Stimulated activated CD8-positive, alpha-beta memory T cell treated with anti-CD3 and anti-CD28 coated beads, Interleukin-15, amount 100 ng/mL, for 1 hour (primary cell): ENCODE results near the gene KLF4.

Experiments used
- DNase-seq: peaks from one replicate; pipeline ENCODE4 v3.0.0-alpha.2; 2020; ENCODE audit warnings: low read depth

The KLF4 gene

DNA sequence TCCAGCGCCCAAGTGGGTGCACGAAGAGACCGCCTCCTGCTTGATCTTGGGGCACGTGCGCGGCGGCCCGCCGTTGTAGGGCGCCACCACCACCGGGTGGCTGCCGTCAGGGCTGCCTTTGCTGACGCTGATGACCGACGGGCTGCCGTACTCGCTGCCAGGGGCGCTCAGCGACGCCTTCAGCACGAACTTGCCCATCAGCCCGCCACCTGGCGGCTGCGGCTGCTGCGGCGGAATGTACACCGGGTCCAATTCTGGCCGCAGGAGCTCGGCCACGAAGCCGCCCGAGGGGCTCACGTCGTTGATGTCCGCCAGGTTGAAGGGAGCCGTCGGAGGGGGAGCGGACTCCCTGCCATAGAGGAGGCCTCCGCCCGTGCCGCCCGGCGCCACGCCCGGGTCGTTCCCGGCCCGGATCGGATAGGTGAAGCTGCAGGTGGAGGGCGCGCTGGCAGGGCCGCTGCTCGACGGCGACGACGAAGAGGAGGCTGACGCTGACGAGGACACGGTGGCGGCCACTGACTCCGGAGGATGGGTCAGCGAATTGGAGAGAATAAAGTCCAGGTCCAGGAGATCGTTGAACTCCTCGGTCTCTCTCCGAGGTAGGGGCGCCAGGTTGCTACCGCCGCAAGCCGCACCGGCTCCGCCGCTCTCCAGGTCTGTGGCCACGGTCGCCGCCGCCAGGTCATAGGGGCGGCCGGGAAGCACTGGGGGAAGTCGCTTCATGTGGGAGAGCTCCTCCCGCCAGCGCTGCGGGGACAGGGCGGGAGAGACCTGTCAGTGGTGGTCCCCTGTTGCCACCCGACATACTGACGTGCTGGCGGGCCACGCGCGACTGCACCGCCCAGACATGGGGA lies 1.8 kb downstream of the KLF4 start:
- no peak for DNase-seq

DNA sequence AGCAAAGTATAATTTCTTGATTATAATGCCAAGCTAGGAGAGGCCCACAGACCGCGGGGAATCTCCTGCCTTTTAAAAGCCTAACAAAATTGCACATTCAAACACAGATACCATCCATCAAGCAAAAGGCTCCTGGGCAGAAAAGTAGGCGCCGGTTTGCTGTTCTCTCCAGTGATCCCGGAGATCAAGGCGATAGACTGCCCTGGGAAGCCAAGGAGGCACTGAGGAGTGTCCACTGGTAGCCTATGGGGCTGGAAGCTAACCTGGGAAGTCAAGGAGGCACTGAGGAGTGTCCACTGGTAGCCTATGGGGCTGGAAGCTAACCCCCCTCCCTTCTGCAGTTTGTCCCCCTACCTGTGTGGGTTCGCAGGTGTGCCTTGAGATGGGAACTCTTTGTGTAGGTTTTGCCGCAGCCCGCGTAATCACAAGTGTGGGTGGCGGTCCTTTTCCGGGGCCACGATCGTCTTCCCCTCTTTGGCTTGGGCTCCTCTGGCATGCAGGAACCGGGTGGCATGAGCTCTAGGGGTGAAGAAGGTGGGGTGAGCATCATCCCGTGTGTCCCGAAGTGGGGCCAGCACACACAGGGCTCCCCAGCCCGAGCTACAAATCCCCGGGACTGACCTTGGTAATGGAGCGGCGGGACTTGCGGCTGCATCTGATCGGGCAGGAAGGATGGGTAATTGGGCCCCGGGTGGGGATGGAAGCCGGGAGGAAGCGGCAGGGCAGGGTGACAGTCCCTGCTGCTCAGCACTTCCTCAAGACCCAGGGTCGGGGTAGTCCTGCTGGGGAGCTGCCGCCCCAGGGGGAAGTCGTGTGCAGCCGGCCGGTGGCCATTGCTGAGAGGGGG lies 2.7 kb downstream of the KLF4 start:
- DNase-seq: no peak

DNA sequence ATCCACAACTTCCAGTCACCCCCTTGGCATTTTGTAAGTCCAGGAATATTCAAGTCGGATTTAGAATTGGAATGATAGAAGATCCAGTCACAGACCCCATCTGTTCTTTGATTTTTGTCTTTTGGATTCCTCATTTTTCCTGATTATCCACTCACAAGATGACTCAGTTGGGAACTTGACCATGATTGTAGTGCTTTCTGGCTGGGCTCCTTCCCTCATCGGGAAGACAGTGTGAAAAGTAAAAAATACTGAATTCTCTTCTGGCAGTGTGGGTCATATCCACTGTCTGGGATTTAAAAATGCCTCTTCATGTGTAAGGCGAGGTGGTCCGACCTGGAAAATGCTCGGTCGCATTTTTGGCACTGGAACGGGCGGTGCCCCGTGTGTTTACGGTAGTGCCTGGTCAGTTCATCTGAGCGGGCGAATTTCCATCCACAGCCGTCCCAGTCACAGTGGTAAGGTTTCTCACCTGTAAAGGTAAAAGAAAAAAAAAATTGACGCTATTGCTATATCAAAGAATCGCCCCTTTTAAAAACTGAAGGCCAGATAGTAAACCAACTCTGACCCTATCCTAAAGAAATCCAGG lies 4.0 kb downstream of the KLF4 start:
- no peak for DNase-seq

DNA sequence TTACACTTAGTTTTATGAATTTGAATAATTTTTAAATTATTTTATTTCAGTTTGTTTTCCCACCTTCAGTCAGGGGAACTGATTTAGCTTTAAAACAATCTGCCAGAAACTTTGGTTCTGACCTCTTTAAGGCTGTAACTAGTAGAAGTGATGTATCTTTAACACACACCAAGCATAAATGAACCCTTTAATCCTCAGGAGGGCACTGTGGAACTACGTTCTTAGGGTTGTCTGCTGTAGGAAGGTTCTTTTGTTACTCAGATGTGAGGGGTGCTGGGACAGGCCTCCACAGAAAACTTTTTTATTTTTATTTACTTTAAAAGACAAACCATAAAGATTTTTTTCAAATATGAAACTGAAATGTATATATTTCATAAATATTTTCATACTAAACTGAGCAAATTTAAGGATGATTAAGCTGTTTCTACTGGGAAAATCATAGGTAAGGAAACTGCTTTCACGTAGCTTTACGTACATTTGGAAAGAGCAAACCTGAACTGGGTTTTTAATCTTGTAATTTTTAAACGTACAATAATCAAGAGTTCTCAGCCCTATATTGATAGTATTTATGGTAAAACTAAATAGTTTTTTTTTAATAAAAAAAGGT lies 5.3 kb downstream of the KLF4 start:
- DNase-seq: no peak

DNA sequence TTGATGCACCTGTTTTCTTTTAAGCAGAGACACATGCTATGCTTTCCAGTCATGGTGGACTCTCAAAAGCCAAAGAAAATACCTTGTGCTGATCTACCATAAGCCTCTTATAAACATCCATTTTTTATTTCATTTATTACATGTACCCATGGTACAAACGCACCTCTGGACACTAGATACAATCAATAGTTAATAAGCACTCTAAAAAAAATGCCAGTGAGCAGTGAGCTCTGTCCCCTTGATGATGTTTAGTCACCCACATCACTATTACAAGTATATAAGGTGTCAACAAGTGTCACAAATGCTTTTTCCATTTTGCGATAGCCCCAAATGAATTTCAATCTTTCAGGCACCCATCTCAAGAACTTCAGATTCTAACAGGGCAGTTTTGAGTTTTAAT lies 5.9 kb downstream of the KLF4 start:
- no peak for DNase-seq

DNA sequence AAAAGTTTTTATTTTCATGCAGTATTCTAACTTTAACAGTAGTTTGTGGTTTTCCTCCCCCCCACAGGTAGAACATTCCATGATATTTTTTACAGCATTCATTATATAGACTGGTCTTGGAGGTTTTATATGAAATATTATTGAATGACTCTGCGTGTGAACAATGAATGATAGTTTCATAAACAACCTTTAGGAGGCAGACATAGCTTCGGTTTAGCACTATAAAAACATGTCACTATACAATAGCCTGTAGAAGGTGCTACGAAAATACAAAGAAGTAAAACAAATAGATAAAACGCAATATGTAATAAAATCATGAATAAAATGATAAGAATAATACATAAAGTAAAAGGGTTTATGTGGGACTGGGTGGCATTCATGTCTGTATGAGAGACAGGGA lies 8.5 kb downstream of the KLF4 start:
- DNase-seq: no peak

DNA sequence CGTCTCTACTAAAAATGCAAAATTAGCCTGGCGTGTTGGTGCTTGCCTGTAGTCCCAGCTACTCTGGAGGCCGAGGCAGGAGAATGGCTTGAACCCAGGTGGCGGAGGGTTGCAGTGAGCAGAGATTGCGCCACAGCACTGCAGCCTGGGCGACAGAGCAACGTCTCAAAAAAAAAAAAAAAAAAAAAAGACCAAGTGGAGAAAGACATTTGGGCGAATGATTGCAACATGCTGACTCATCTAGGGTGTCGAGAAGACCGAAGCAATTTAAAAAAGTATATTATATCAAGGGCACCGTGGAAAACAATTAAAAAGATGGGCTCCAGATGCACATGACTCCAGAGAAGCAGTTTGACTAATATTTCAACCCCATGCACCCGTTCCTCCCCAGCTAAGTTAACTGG lies 9.2 kb downstream of the KLF4 start:
- DNase-seq: no peak

DNA sequence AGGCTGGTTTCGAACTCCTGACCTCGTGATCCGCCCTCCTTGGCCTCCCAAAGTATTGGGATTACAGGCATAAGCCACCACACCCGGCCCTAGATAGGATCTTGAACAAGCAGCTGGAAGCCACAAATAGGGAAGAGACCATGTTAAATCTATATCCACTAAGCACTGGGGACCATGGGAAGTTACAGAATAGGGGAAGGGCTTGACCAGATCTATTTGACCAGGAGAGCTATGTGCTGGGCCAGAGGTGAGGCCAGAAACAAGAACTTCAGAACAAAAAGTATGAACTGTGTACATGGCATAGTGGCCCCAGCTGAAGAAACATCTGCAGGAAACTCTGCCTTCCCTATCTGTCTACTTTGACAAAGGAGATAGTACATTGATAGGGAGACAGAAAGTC lies 10.8 kb downstream of the KLF4 start:
- no peak for DNase-seq

DNA sequence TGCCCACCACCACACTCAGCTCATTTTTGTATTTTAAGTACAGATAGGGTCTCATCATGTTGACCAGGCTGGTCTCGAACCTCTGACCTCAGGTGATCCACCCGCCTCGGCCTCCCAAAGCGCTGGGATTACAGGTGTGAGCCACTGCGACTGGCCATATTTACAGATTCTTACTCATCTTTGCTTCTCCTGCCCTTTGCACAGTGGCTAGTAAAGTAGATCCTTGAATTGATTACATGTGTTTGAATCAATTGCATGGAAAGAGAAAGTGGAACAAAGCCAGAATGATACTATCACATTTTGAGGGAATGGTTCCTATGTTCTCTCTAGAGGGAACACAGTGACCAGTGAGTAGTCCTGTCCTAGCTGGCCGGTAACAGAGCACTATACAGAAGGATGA lies 15.4 kb downstream of the KLF4 start:
- DNase-seq: no peak

DNA sequence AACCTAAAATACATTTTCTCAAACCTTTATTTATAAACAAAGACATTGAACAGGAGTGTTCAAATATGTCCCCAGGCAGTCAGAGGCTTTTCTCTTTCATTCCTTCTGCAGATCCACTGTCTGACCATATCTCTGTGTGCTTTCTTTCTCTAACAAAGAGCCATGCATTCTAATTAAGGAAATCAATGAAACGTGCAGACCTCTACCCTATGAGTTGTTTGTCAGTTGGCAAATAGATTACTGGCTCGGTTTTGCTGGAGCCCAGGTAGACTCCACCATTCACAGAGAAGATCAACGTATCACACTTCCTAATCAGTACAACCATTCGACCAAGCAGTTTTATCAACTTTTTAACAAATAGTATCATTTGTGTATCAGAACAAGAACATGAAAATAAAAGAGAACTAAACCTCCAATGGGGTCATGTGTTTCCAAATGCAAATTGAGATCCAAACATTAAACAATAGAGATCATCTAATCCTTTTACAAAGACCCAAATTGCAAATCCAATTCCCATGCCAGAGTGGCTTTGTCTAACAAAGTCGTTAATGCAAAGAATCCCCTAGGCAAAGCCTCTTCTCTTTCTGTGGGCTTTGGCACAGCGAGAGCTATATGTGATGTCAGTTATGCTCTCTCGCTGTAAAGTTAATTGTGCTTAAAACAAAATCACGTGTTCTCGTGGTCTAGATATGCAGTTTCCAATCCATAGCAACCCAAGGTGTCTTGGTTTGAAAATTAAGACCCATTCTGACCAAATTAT lies 16.8 kb downstream of the KLF4 start:
- DNase-seq: no peak

DNA sequence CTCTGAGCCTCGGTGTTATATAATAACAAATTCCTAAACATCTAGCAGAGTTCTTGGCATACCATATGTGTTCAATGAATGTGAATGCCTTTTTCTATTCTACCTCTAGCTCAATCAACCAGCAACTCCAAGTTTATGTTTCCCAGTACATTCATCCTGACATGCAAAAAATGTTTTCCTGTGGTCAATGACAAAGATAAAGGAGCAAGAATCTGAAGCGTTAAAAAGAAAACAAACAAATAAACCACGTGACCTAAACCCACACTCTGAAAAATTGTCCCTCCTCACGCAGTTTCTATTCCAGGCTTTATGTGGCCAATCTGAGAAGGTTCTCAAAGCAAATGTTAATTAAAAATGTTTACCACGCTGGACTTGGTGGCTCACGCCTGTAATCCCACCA lies 18.0 kb downstream of the KLF4 start:
- no peak for DNase-seq

DNA sequence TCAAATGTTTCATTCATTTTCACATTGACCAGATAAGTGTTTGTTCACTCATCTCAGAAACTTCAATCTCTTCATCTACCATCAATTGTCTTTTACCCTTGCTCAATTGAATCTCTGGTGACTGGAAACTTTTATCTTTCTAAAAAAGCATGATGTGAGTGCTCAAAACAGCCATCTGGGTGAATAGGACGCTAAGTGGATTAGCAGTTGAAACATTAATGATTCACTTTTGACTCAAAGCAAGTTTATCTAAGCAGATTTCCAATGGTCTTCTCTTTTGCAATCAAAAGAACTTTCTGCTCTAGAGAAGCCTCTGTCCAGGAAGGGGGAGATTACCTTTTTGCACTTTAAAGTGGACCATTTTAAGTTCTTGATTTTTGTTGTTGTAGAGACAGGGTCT lies 22.2 kb downstream of the KLF4 start:
- no peak for DNase-seq

DNA sequence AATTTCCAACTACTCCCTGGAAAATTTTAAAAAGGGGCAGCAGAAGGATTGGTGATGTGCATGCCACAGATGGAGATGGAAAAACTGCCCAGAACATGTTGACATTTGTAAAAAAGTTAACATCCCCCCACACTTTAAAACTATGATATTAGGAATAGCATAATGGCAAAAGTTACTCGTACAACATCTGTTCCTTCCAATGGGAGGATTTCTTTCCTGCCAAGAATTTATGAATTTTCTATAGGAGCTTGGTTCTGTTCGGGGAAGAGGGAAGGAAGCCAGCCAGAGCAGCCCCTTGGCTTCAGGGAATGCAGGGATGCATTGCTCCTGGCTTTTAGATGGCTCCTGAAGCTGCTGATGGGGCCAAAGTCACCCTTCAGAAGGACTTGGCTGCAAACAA lies 22.7 kb downstream of the KLF4 start:
- DNase-seq: no peak

DNA sequence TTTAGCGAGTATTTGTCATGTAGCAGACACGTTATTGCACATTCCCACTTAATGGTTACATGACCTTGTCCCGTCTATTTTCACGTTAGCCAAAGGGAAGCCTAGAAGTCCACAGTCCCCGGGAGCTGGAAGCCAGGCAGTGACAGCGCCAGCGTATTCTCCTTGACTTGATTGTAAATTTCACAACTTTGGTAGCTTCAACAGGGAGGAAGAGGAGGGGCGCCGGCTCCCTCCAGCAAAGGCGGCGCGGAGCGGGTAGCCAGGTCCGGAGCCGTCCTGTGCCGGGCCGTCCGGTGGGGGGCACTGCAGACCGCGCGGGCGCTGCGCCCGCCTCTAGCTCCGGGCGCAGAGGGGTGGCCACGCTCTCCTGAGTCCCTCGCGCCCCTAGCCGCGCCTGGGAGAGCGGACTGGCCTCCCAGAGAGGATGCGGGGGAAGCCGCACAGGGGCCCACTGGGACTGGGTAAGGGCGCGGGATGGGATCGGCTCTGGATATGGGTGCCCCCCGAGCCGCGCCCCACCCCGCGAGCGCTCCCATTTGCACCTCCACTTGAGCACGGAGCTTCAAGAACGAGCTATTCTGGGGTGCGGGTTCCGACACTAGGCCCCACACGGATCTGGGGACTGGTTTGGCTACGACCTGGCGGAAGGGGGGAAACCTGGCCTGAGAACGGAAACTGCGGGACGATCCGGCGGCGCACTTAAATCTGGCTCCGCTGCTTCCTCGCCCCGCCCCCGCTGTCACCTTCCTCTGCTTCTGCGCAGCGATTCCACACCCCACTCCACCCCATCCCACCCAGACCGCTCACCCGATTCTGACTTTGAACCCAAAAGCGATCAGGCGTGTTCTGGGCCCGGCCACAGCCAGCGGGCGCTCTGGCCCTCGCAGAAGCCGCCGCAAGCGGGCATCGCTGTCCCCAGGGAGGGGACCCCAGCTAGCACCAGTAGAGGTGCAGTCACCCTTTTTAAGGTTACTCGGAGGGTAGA lies 23.8 kb downstream of the KLF4 start:
- no peak for DNase-seq

DNA sequence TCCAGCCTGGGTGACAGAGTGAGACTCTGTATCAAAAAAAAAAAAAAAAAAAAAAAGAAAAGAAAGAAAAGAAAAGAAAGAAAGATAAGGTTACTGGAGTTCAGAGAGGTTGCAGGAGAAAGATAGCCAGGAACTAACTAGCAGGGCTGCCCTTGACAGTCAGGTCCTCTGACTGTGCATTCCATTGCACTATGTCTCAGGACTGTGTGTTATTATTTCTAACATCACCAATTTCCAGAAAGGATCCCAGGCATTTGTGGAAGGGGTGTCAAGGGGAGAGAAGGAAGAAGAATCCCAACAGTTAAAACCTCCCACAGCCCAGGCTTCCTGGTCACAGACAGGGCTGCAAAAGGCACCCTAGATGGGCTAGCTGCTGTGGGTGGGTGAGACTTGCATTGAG lies 25.1 kb downstream of the KLF4 start:
- no peak for DNase-seq

DNA sequence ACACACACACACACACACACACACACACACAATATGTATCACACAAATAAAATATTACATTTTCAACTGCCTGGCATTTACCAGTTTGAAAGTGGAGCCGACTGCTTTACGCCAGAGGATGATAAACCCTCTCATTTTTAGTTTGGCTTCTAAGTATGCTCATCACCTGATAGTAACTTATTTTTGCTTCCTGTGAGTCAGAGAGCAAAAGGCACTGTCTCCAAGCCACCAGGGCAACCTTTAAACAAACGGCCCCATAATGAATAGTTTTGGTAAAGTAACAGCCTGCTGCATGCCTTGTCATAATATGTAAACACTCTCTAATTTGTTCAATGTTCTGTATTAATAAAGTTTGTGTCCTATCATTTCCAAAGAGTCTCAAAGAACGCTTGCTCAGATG lies 26.9 kb downstream of the KLF4 start:
- no peak for DNase-seq

DNA sequence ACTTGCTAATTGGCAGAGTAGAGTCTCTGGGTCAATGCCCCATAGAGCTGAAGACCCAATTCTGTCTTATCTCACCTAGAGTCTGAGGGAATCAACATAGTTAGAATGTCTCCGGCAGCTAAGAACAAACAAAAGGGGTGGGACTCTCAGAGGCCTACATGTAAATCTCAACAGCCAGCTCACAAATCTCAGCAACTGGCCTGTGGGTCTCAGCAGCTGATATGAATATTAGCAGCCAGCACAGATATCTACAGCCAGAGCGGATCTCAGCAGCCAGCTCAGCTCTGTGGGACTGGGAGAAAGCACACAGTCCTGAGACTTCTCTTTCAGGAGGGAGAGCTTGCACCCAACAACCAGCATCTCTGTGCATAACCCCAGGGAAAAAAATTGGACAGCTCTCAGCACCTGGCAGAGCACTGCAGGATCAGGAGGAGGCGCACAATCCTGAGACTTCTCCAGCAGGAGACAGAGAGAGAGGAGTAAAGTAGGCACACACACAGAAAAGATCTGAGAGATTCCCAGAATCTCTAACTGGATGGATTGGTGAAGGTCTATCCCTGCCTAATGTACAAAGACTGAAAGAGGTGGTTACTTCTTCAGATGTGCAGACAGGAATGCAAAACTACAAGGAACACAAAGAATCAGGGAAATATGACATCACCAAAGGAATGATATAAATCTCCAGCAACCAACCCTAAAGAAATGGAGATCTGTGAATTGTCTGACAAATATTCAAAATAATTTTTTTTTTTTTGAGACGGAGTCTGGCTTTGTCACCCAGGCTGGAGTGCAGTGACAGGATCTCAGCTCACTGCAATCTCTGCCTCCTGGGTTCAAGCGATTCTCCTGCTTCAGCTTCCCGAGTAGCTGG lies 29.2 kb downstream of the KLF4 start:
- DNase-seq: no peak

DNA sequence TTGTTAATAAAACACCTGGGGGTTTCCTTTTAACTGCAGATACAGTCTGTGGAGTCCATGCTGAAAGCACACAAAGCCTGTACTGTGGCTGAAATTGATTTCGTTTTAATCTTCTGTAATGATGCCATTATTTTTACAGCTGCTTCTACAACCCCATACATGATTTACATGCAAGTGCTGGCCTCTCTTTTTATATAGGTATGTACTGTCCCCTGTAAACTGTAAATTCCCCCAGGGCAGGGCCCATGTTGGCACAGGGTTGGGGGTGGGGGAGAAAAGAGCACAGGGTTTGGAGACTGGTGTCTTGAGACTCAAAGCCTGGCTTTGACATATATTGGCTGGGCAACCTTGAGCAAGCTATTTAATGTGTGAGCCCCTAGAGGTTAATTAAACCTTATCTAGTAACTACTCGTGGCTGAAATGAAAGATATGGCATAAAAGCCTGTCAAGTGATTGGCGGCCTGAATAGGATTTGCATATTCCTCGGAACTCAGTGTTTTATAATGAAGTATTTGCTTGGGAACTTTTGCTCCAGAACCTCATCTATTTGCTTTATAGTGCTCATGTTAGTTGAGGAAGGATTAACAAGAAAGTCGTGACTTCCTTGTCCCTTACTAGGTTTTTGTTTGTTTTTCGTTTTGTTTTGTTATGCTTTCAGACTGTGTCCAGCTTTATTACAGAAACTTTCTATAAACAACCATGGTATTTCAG lies 34.0 kb downstream of the KLF4 start:
- DNase-seq: no peak

DNA sequence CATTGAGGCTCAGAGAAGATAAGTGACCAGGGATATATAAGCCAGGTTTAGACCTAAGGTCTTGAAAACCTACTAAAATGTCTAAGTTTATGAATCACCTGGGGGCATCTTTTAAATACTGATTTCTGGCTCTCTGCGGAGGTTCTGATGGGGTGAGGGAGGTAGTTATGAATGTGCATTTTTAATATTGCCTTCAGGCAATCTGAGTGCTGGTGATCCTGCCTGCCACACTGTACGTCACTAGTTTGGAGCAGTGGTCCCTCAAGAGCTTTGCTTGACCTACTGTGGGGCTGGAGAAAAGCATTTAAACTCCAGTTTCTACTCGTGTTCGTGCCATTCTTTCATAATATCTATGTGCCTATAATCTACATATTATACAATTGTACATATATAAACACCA lies 36.1 kb downstream of the KLF4 start:
- DNase-seq: no peak
